K562 (cell line): ENCODE data around the gene GNAI3. TPM values are rescaled to one million over a fixed set of nuclear protein-coding genes. Genes with fewer than 3 reads are reported as not detected.

ENCODE experiments used
- BRD9 ChIP-seq: fragments of 450-650 bp; IDR thresholded peaks from 2 replicates; pipeline ENCODE4 v1.6.1; 2018; ENCODE audit warnings: low read depth; ENCODE audit not compliant: partially characterized antibody
- CREB1 ChIP-seq, 2 experiments: sonication (generic) in 1 of 2; formaldehyde crosslinking in 1 of 2; IDR thresholded peaks; 2 replicates each; pipeline versions ENCODE4 v1.6.1 to v1.8.0; 2012 to 2022; ENCODE audit warnings: inconsistent platforms in 1 of 2, mild to moderate bottlenecking in 1 of 2, missing genetic modification reagents in 1 of 2, moderate library complexity in 1 of 2
- HDAC1 ChIP-seq, 2 experiments: fragments of 450-650 bp; IDR thresholded peaks; 2 replicates each; pipeline ENCODE4 v1.6.1; 2016 to 2017; ENCODE audit warnings: inconsistent platforms in 1 of 2, mild to moderate bottlenecking in 1 of 2, moderate library complexity in 1 of 2
- KLF13 ChIP-seq: fragments of 450-650 bp; IDR thresholded peaks from 2 replicates; pipeline ENCODE4 v1.6.1; 2016; ENCODE audit warnings: missing genetic modification characterization, low read depth, mild to moderate bottlenecking, missing compliant biosample characterization, moderate library complexity, borderline replicate concordance
- NCOR1 ChIP-seq: fragments of 450-650 bp; IDR thresholded peaks from 2 replicates; pipeline ENCODE4 v1.6.1; 2016; ENCODE audit warnings: mild to moderate bottlenecking, moderate library complexity
- PATZ1 ChIP-seq: fragments of 250-450 bp; sonication (Bioruptor Pico); IDR thresholded peaks from 2 replicates; pipeline ENCODE4 v1.5.0; 2020; ENCODE audit warnings: mild to moderate bottlenecking, borderline replicate concordance
- PML ChIP-seq: IDR thresholded peaks from 2 replicates; pipeline ENCODE4 v1.6.1; 2012; ENCODE audit warnings: low read length, inconsistent platforms
- SMAD1 ChIP-seq: fragments of 150-350 bp; IDR thresholded peaks from 2 replicates; pipeline ENCODE4 v1.6.1; 2014; ENCODE audit warnings: low read length, low read depth; ENCODE audit not compliant: partially characterized antibody
- U2AF2 ChIP-seq: fragments of 200-400 bp; formaldehyde crosslinking; optimal IDR thresholded peaks from 2 replicates; pipeline ENCODE3; 2017; ENCODE audit warnings: low read depth, mild to moderate bottlenecking, low read length
- ZNF311 ChIP-seq: fragments of 250-450 bp; sonication (Bioruptor Pico); IDR thresholded peaks from 2 replicates; pipeline ENCODE4 v1.4.0; 2020; ENCODE audit warnings: mild to moderate bottlenecking, moderate library complexity
- polyA plus RNA-seq, 8 experiments: library from polyadenylated mRNA; depleted of rRNA in 4 of 8; stranded (reverse) in 5 of 8; unstranded in 3 of 8; fragments of >200 nt; fragmentation: Nextera tagmentation in 2 of 8; fragmentation: Illumina TruSeq in 1 of 8; extraction: Ambion mirVana in 2 of 8; extraction: Trizol in 1 of 8; gene quantifications; 2 replicates each; pipeline versions ENCODE4 v1.2.1 to v1.2.3, GENCODE V29; 2011 to 2014; ENCODE audit warnings: inconsistent platforms in 1 of 8, missing spikeins in 1 of 8
- total RNA-seq, 7 experiments: library from RNA; depleted of rRNA in 6 of 7; stranded (reverse); fragments of >200 nt in 6 of 7; fragmentation: Illumina TruSeq in 2 of 7; extraction: Trizol in 2 of 7; gene quantifications; 2 replicates each; pipeline versions ENCODE4 v1.2.1 to v1.2.3, GENCODE V29; 2011 to 2021; ENCODE audit warnings: low replicate concordance in 1 of 7
- TF ChIP-seq, protein P1 (sequence below): sonication (generic); formaldehyde crosslinking; IDR thresholded peaks from 2 replicates; pipeline ENCODE4 v1.4.0; 2020; ENCODE audit warnings: mild to moderate bottlenecking, missing genetic modification reagents
- TF ChIP-seq, protein P2 (sequence below), 2 experiments: fragments of 450-650 bp; conservative IDR thresholded peaks; 2 replicates each; pipeline ENCODE4 v1.6.1; 2017; ENCODE audit warnings: mild to moderate bottlenecking in 2 of 2, moderate library complexity in 2 of 2
- TF ChIP-seq, protein P3 (sequence below): fragments of 200-800 bp; sonication (Bioruptor generic); IDR thresholded peaks from 2 replicates; pipeline ENCODE4 v1.6.1; 2017; ENCODE audit warnings: missing genetic modification characterization, missing compliant biosample characterization
- TF ChIP-seq, protein P4 (sequence below): sonication (generic); formaldehyde crosslinking; IDR thresholded peaks from 2 replicates; pipeline ENCODE4 v1.8.1; 2023; ENCODE audit warnings: mild to moderate bottlenecking, missing genetic modification reagents

The GNAI3 gene
- total and polyA plus RNA-seq, 9 of the 15 experiments (the other 6 are each of a cell fraction or from before 2014, with no cell fraction given): 6.3 to 13.2 (median 8.9) TPM

DNA sequence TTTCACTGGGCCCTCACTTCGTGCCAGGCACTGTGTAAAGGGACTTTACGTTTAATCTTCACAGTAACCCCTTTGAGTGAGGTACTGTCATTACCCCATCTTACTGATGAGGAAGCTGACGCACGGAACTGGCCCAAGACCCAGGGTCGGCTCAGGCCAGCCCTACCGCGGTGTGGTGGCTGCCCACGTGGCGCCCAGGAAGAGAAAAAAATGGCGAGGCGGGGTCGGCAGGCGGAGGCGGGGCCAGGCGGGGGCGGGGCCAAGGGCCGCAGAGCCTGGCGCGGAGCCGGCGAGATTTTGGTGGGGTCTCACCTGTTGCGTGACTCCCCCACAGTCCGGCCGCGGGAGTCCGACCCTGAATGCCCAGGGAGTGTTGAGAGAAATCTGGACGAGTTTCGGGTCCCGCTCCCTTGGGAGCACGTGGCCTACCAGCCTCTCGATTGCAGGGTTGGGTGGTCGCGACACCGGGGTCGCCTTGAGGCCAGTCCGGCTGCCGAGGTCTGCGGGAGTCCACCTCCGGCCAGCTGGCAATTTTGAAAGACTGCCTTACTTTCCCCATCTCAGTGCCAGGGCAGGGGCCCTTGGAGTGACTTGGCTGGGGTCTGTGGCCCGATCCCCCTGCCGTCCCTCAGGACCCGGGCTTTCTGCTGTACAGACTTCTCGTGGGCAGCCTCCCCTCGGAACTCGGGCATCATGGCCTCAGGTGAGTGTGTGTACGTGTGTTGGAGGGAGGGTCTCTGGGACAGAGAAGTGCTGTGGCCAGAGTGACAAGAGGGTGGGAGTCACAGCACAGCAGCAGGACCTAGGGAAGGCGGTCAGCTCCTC lies 71.4 kb downstream of the GNAI3 start, which contains the start of the genes AMPD2 and GNAT2 (continued):
- TF ChIP-seq NCOR1 (no peak; the same call in 1 of the 2 replicates), SMAD1 (peak; percentile 69), HDAC1 (IDR thresholded peaks at IDR 0.05) (peak; percentile 11 to 97; a peak in 3 of 4 replicates), ZNF311 (CRISPR knock-in tag) (no peak), PATZ1 (CRISPR knock-in tag) (no peak), U2AF2 (no peak), CREB1 (IDR thresholded peaks at IDR 0.05) (no peak; the same call in 1 of the 2 replicates), CREB1 (CRISPR knock-in tag; IDR thresholded peaks at IDR 0.05) (peak; percentile 29; the same call in 1 of the 2 replicates), BRD9 (peak; percentile 69), PML (peak; percentile 52; the same call in 1 of the 2 replicates), KLF13 (tag) (peak; percentile 35; the same call in 1 of the 2 replicates)
- TF ChIP-seq, protein P1, sequence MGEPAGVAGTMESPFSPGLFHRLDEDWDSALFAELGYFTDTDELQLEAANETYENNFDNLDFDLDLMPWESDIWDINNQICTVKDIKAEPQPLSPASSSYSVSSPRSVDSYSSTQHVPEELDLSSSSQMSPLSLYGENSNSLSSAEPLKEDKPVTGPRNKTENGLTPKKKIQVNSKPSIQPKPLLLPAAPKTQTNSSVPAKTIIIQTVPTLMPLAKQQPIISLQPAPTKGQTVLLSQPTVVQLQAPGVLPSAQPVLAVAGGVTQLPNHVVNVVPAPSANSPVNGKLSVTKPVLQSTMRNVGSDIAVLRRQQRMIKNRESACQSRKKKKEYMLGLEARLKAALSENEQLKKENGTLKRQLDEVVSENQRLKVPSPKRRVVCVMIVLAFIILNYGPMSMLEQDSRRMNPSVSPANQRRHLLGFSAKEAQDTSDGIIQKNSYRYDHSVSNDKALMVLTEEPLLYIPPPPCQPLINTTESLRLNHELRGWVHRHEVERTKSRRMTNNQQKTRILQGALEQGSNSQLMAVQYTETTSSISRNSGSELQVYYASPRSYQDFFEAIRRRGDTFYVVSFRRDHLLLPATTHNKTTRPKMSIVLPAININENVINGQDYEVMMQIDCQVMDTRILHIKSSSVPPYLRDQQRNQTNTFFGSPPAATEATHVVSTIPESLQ (CRISPR knock-in tag): no peak
- TF ChIP-seq, protein P2, sequence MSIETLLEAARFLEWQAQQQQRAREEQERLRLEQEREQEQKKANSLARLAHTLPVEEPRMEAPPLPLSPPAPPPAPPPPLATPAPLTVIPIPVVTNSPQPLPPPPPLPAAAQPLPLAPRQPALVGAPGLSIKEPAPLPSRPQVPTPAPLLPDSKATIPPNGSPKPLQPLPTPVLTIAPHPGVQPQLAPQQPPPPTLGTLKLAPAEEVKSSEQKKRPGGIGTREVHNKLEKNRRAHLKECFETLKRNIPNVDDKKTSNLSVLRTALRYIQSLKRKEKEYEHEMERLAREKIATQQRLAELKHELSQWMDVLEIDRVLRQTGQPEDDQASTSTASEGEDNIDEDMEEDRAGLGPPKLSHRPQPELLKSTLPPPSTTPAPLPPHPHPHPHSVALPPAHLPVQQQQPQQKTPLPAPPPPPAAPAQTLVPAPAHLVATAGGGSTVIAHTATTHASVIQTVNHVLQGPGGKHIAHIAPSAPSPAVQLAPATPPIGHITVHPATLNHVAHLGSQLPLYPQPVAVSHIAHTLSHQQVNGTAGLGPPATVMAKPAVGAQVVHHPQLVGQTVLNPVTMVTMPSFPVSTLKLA (conservative IDR thresholded peaks at IDR 0.05): peak; percentile 99 to 100
- TF ChIP-seq, protein P3, sequence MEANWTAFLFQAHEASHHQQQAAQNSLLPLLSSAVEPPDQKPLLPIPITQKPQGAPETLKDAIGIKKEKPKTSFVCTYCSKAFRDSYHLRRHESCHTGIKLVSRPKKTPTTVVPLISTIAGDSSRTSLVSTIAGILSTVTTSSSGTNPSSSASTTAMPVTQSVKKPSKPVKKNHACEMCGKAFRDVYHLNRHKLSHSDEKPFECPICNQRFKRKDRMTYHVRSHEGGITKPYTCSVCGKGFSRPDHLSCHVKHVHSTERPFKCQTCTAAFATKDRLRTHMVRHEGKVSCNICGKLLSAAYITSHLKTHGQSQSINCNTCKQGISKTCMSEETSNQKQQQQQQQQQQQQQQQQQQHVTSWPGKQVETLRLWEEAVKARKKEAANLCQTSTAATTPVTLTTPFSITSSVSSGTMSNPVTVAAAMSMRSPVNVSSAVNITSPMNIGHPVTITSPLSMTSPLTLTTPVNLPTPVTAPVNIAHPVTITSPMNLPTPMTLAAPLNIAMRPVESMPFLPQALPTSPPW (CRISPR knock-in tag): peak; percentile 72
- TF ChIP-seq, protein P4, sequence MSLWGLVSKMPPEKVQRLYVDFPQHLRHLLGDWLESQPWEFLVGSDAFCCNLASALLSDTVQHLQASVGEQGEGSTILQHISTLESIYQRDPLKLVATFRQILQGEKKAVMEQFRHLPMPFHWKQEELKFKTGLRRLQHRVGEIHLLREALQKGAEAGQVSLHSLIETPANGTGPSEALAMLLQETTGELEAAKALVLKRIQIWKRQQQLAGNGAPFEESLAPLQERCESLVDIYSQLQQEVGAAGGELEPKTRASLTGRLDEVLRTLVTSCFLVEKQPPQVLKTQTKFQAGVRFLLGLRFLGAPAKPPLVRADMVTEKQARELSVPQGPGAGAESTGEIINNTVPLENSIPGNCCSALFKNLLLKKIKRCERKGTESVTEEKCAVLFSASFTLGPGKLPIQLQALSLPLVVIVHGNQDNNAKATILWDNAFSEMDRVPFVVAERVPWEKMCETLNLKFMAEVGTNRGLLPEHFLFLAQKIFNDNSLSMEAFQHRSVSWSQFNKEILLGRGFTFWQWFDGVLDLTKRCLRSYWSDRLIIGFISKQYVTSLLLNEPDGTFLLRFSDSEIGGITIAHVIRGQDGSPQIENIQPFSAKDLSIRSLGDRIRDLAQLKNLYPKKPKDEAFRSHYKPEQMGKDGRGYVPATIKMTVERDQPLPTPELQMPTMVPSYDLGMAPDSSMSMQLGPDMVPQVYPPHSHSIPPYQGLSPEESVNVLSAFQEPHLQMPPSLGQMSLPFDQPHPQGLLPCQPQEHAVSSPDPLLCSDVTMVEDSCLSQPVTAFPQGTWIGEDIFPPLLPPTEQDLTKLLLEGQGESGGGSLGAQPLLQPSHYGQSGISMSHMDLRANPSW (CRISPR knock-in tag): no peak
